K562 (cell line): ENCODE data around the gene ABCA3. TPM values are rescaled to one million over a fixed set of nuclear protein-coding genes. Genes with fewer than 3 reads are reported as not detected.

ENCODE experiments used
- BRCA1 ChIP-seq, 2 experiments: fragments of 450-650 bp in 1 of 2; sonication (generic) in 1 of 2; formaldehyde crosslinking in 1 of 2; IDR thresholded peaks; 2 replicates each; pipeline versions ENCODE4 v1.5.0 to v1.6.1; 2017 to 2020; ENCODE audit warnings: mild to moderate bottlenecking in 1 of 2, missing genetic modification reagents in 1 of 2
- CBFA2T2 ChIP-seq: fragments of 450-650 bp; conservative IDR thresholded peaks from 2 replicates; pipeline ENCODE4 v1.6.1; 2017; ENCODE audit warnings: mild to moderate bottlenecking
- CHD2 ChIP-seq: IDR thresholded peaks from 2 replicates; pipeline ENCODE4 v1.6.1; 2011; ENCODE audit warnings: low read depth, low read length
- EZH2 ChIP-seq: IDR thresholded peaks from 2 replicates; pipeline ENCODE4 v1.6.1; 2012; ENCODE audit warnings: low read depth, mild to moderate bottlenecking, inconsistent platforms, low read length, borderline replicate concordance
- KLF1 ChIP-seq: fragments of 450-650 bp; IDR thresholded peaks from 2 replicates; pipeline ENCODE4 v1.6.1; 2016; ENCODE audit warnings: missing genetic modification characterization, missing compliant biosample characterization
- PCBP2 ChIP-seq: fragments of 200-400 bp; formaldehyde crosslinking; IDR thresholded peaks from 2 replicates; pipeline ENCODE4 v1.6.1; 2018; ENCODE audit warnings: low read length, low read depth, mild to moderate bottlenecking, moderate library complexity; ENCODE audit not compliant: poor library complexity, severe bottlenecking
- POLR2AphosphoS5 ChIP-seq: IDR thresholded peaks from 2 replicates; pipeline ENCODE4 v1.6.1; 2011; ENCODE audit warnings: mild to moderate bottlenecking, low read depth, low read length, moderate library complexity; ENCODE audit not compliant: control insufficient read depth, insufficient read depth
- RBM25 ChIP-seq: fragments of 200-400 bp; formaldehyde crosslinking; IDR thresholded peaks from 2 replicates; pipeline ENCODE4 v1.6.1; 2018; ENCODE audit warnings: low read length, low read depth, moderate library complexity; ENCODE audit not compliant: severe bottlenecking
- TGIF2 ChIP-seq: sonication (generic); formaldehyde crosslinking; IDR thresholded peaks from 2 replicates; pipeline ENCODE4 v1.8.1; 2022; ENCODE audit warnings: mild to moderate bottlenecking, missing genetic modification reagents, moderate library complexity
- ZMIZ1 ChIP-seq, 2 experiments: fragments of 150-350 bp in 1 of 2; IDR thresholded peaks; 2 replicates each; pipeline ENCODE4 v1.6.1; 2012 to 2016; ENCODE audit warnings: low read depth in 2 of 2, low read length in 2 of 2, mild to moderate bottlenecking in 1 of 2, moderate library complexity in 1 of 2
- ZNF140 ChIP-seq: fragments of 250-450 bp; sonication (Bioruptor Pico); IDR thresholded peaks from 2 replicates; pipeline ENCODE4 v1.8.0; 2021; ENCODE audit warnings: moderate library complexity, mild to moderate bottlenecking, inconsistent platforms
- ZNF280A ChIP-seq: fragments of 450-650 bp; IDR thresholded peaks from 2 replicates; pipeline ENCODE4 v1.6.1; 2018; ENCODE audit warnings: mild to moderate bottlenecking, low read depth; ENCODE audit not compliant: partially characterized antibody
- ZNF398 ChIP-seq: fragments of 250-450 bp; sonication (Bioruptor Pico); IDR thresholded peaks from 2 replicates; pipeline ENCODE4 v1.8.0; 2021; ENCODE audit warnings: moderate library complexity, mild to moderate bottlenecking, inconsistent platforms
- ZNF41 ChIP-seq: fragments of 250-450 bp; sonication (Bioruptor Pico); conservative IDR thresholded peaks from 2 replicates; pipeline ENCODE4 v1.4.0; 2020; ENCODE audit warnings: mild to moderate bottlenecking
- ZNF445 ChIP-seq: fragments of 250-450 bp; sonication (Bioruptor Pico); IDR thresholded peaks from 2 replicates; pipeline ENCODE4 v1.4.0; 2020; ENCODE audit warnings: low read depth, mild to moderate bottlenecking, moderate library complexity
- ZNF511 ChIP-seq: sonication (generic); formaldehyde crosslinking; IDR thresholded peaks from 2 replicates; pipeline ENCODE4 v1.8.0; 2022; ENCODE audit warnings: mild to moderate bottlenecking, missing genetic modification reagents
- polyA plus RNA-seq, 8 experiments: library from polyadenylated mRNA; depleted of rRNA in 4 of 8; stranded (reverse) in 5 of 8; unstranded in 3 of 8; fragments of >200 nt; fragmentation: Nextera tagmentation in 2 of 8; fragmentation: Illumina TruSeq in 1 of 8; extraction: Ambion mirVana in 2 of 8; extraction: Trizol in 1 of 8; gene quantifications; 2 replicates each; pipeline versions ENCODE4 v1.2.1 to v1.2.3, GENCODE V29; 2011 to 2014; ENCODE audit warnings: inconsistent platforms in 1 of 8, missing spikeins in 1 of 8
- total RNA-seq, 7 experiments: library from RNA; depleted of rRNA in 6 of 7; stranded (reverse); fragments of >200 nt in 6 of 7; fragmentation: Illumina TruSeq in 2 of 7; extraction: Trizol in 2 of 7; gene quantifications; 2 replicates each; pipeline versions ENCODE4 v1.2.1 to v1.2.3, GENCODE V29; 2011 to 2021; ENCODE audit warnings: low replicate concordance in 1 of 7

The ABCA3 gene
- total and polyA plus RNA-seq, 9 of the 15 experiments (the other 6 are each of a cell fraction or from before 2014, with no cell fraction given), result 0.66 to 23.7 (median 6.9) TPM

GRCh38 chr16:2251296-2252111 lies 89.0 kb downstream of the ABCA3 start, which contains the start of gene ECI1 (continued):
- TF ChIP-seq BRCA1 (IDR thresholded peaks at IDR 0.05), result no peak
- no peak for TF ChIP-seq BRCA1 (CRISPR knock-in tag; IDR thresholded peaks at IDR 0.05)
- peak; percentile 91 for TF ChIP-seq POLR2AphosphoS5
- no peak for TF ChIP-seq ZNF398 (CRISPR knock-in tag)
- TF ChIP-seq EZH2, result no peak
- no peak for TF ChIP-seq PCBP2
- TF ChIP-seq TGIF2 (CRISPR knock-in tag), result no peak
- no peak for TF ChIP-seq ZNF445 (CRISPR knock-in tag)
- TF ChIP-seq ZNF41 (CRISPR knock-in tag), result no peak
- TF ChIP-seq ZNF140 (CRISPR knock-in tag), result no peak
- no peak for TF ChIP-seq ZMIZ1 (IDR thresholded peaks at IDR 0.05; ENCODE audit: low read depth in 2 of 2, low read length in 2 of 2)
- TF ChIP-seq RBM25, result no peak
- no peak for TF ChIP-seq CBFA2T2
- TF ChIP-seq CHD2, result no peak
- no peak; the same call in 1 of the 2 replicates for TF ChIP-seq ZNF511 (CRISPR knock-in tag)
- TF ChIP-seq KLF1 (tag), result peak; percentile 10; the same call in 1 of the 2 replicates
- TF ChIP-seq ZNF280A, result no peak
